Keratinocyte (primary cell): ENCODE measurements around the gene NAA50. TPM values are rescaled to one million over a fixed set of nuclear protein-coding genes. Genes with fewer than 3 reads are reported as not detected.

Experiments
- DNase-seq: peaks from one replicate; pipeline ENCODE4 v3.0.0-alpha.2; 2011; ENCODE audit warnings: low read depth, missing footprints, low spot score
- FAIRE-seq: peaks from 2 replicates; lab custom pipeline; 2011; peaks lifted over from hg19 to GRCh38; lab: Jason Lieb, UNC
- H2AFZ ChIP-seq: 2 replicates; pipeline ENCODE4 v1.6.0; 2012; ENCODE audit warnings: low read length, control low read depth, inconsistent platforms; ENCODE audit not compliant: control insufficient read depth
- H3K27ac ChIP-seq: 2 replicates; pipeline ENCODE4 v1.5.1; 2011; ENCODE audit warnings: low read length; ENCODE audit not compliant: control insufficient read depth, insufficient read depth
- H3K27me3 ChIP-seq: 3 replicates; pipeline ENCODE4 v1.6.0; 2011; ENCODE audit warnings: low read length; ENCODE audit not compliant: control insufficient read depth, insufficient read depth; ENCODE audit errors: extremely low read depth
- H3K36me3 ChIP-seq, 2 experiments: 2 replicates in 1 of 2; 3 replicates in 1 of 2; pipeline ENCODE4 v1.5.1; 2011; ENCODE audit warnings: low read length in 2 of 2, mild to moderate bottlenecking in 1 of 2; ENCODE audit not compliant: control insufficient read depth in 2 of 2, insufficient read depth in 2 of 2; ENCODE audit errors: extremely low read depth in 1 of 2
- H3K4me1 ChIP-seq: 3 replicates; pipeline ENCODE4 v1.5.1; 2011; ENCODE audit warnings: low read length; ENCODE audit not compliant: control insufficient read depth, insufficient read depth; ENCODE audit errors: extremely low read depth
- H3K4me2 ChIP-seq: 3 replicates; pipeline ENCODE4 v1.6.0; 2011; ENCODE audit warnings: low read depth, low read length; ENCODE audit not compliant: control insufficient read depth, insufficient read depth; ENCODE audit errors: extremely low read depth
- H3K4me3 ChIP-seq, 3 experiments: fragments of 200-600 bp in 1 of 3; sonication (generic) in 1 of 3; 2 replicates in 2 of 3; 3 replicates in 1 of 3; pipeline ENCODE4 v1.5.1; 2011 to 2016; ENCODE audit warnings: low read length in 3 of 3, mild to moderate bottlenecking in 3 of 3, control low read depth in 2 of 3, inconsistent platforms in 1 of 3, low read depth in 1 of 3, mixed read lengths in 1 of 3, mixed run types in 1 of 3, moderate library complexity in 1 of 3; ENCODE audit not compliant: control insufficient read depth in 2 of 3, insufficient read depth in 2 of 3; ENCODE audit errors: extremely low read depth in 1 of 3
- H3K79me2 ChIP-seq: 2 replicates; pipeline ENCODE4 v1.6.0; 2012; ENCODE audit warnings: low read length; ENCODE audit not compliant: control insufficient read depth, insufficient read depth
- H3K9ac ChIP-seq: 3 replicates; pipeline ENCODE4 v1.6.0; 2011; ENCODE audit warnings: low read length; ENCODE audit not compliant: control insufficient read depth, insufficient read depth; ENCODE audit errors: extremely low read depth
- H3K9me1 ChIP-seq: 3 replicates; pipeline ENCODE4 v1.6.0; 2011; ENCODE audit warnings: low read length; ENCODE audit not compliant: control insufficient read depth, insufficient read depth; ENCODE audit errors: extremely low read depth
- H3K9me3 ChIP-seq: 2 replicates; pipeline ENCODE4 v1.5.1; 2012; ENCODE audit warnings: low read depth, low read length; ENCODE audit not compliant: control insufficient read depth
- H4K20me1 ChIP-seq: 3 replicates; pipeline ENCODE4 v1.6.0; 2011; ENCODE audit warnings: low read length; ENCODE audit not compliant: control insufficient read depth, insufficient read depth; ENCODE audit errors: extremely low read depth
- CTCF ChIP-seq, 3 experiments: IDR thresholded peaks in 1 of 3; conservative IDR thresholded peaks in 1 of 3; optimal IDR thresholded peaks in 1 of 3; 2 replicates in 2 of 3; 3 replicates in 1 of 3; pipeline versions ENCODE3 to v1.5.1; 2011; ENCODE audit warnings: low read length in 3 of 3, mild to moderate bottlenecking in 3 of 3, moderate library complexity in 2 of 3, control low read depth in 1 of 3, inconsistent platforms in 1 of 3; ENCODE audit not compliant: insufficient read depth in 2 of 3; ENCODE audit errors: extremely low read depth in 1 of 3
- EZH2 ChIP-seq: IDR thresholded peaks from one replicate; pipeline ENCODE4 v1.6.1; 2012; ENCODE audit warnings: inconsistent platforms, mild to moderate bottlenecking, low read length, moderate library complexity
- dilution Hi-C: fragments of 300-500 bp; cut with MboI; formaldehyde crosslinking; loops from one replicate; pipeline ENCODE4 v1.7.0; 2020; ENCODE audit warnings: low sequenced_read_pairs; ENCODE audit not compliant: extremely low pct_ligation_motif_present
- polyA plus RNA-seq, 5 experiments: library from polyadenylated mRNA; depleted of rRNA in 3 of 5; stranded (reverse) in 3 of 5; stranded (forward) in 1 of 5; unstranded in 1 of 5; fragments of >200 nt; gene quantifications; 1 replicate in 1 of 5; 2 replicates in 3 of 5; 3 replicates in 1 of 5; pipeline versions ENCODE4 v1.2.1 to v1.2.3, GENCODE V29; 2011 to 2012; ENCODE audit warnings: missing spikeins in 2 of 5, low read depth in 1 of 5, low replicate concordance in 1 of 5

Gene NAA50
- polyA plus RNA-seq, 1 donor (not counting 4 experiments of a cell fraction or from before 2014, with no cell fraction given): 128 TPM

GRCh38 chr3:113794526-113794925 lies 48.5 kb upstream of the NAA50 start:
- dilution Hi-C loops: no loop called here
- no peak for FAIRE-seq

GRCh38 chr3:113791381-113791780 lies 45.3 kb upstream of the NAA50 start:
- Histone ChIP-seq H3K36me3 (peaks cover 0 to 5% of the 10 kb centered on the region in 2 experiments), H3K9me1 (no peaks in the 10 kb centered on the region), H4K20me1 (no peaks in the 10 kb centered on the region), H3K79me2 (no peaks in the 10 kb centered on the region), H3K4me1 (no peaks in the 10 kb centered on the region), H3K27me3 (no peaks in the 10 kb centered on the region), H2AFZ (no peak overlapping the region), H3K4me3 (no peak overlapping the region), H3K27ac (no peak overlapping the region), H3K4me2 (no peak overlapping the region), H3K9me3 (no peaks in the 10 kb centered on the region), H3K9ac (no peak overlapping the region)
- FAIRE-seq (peak; percentile 41), DNase-seq (no peak)
- no peak for TF ChIP-seq CTCF (optimal IDR thresholded peaks at IDR 0.05 in 1 of 3, IDR thresholded peaks at IDR 0.05 in 1 of 3, conservative IDR thresholded peaks at IDR 0.05 in 1 of 3; ENCODE audit: extremely low read depth in 1 of 3, insufficient read depth in 2 of 3, low read length in 3 of 3)
- TF ChIP-seq EZH2: no peak
- dilution Hi-C loops: no loop called here

More at GRCh38 chr3:113794526-113794925, 48.5 kb upstream of the NAA50 start:
- Histone ChIP-seq H3K36me3 (peaks cover 0 to 6% of the 10 kb centered on the region in 2 experiments), H3K9me3 (no peaks in the 10 kb centered on the region), H3K4me2 (no peak overlapping the region), H3K27me3 (no peaks in the 10 kb centered on the region), H3K79me2 (no peaks in the 10 kb centered on the region), H3K9ac (no peak overlapping the region), H3K4me1 (no peaks in the 10 kb centered on the region), H3K9me1 (no peaks in the 10 kb centered on the region), H3K4me3 (no peak overlapping the region), H3K27ac (no peak overlapping the region), H2AFZ (no peak overlapping the region), H4K20me1 (no peaks in the 10 kb centered on the region)
- DNase-seq: no peak
- TF ChIP-seq EZH2 (no peak), CTCF (optimal IDR thresholded peaks at IDR 0.05 in 1 of 3, IDR thresholded peaks at IDR 0.05 in 1 of 3, conservative IDR thresholded peaks at IDR 0.05 in 1 of 3; ENCODE audit: extremely low read depth in 1 of 3, insufficient read depth in 2 of 3, low read length in 3 of 3) (no peak)
